ENCODE results near the gene MMP15.

MMP15 gene

GRCh38 chr16:58034774-58035173 lies 9.2 kb downstream of the MMP15 start:
- in situ Hi-C loops (cut with MboI; ENCODE audit: low sequenced_read_pairs), result no loop called here

- in situ Hi-C loops (cut with MboI; ENCODE audit: low sequenced_read_pairs), result no loop called here
These were observed 10.0 kb downstream of the MMP15 start for GRCh38 chr16:58035356-58036170.

GRCh38 chr16:58036943-58037342 lies 11.4 kb downstream of the MMP15 start:
- in situ Hi-C loops (cut with MboI; ENCODE audit: low sequenced_read_pairs), result no loop called here

- in situ Hi-C loops (cut with MboI; ENCODE audit: low sequenced_read_pairs), result no loop called here
These were observed 12.0 kb downstream of the MMP15 start for GRCh38 chr16:58037365-58038057.

GRCh38 chr16:58038219-58038641 lies 12.7 kb downstream of the MMP15 start:
- in situ Hi-C loops (cut with MboI; ENCODE audit: low sequenced_read_pairs), result no loop called here

GRCh38 chr16:58039829-58040495 lies 14.4 kb downstream of the MMP15 start:
- in situ Hi-C loops (cut with MboI; ENCODE audit: low sequenced_read_pairs), result no loop called here

GRCh38 chr16:58040496-58040846 lies 14.9 kb downstream of the MMP15 start:
- in situ Hi-C loops (cut with MboI; ENCODE audit: low sequenced_read_pairs), result no loop called here

GRCh38 chr16:58040945-58041627 lies 15.5 kb downstream of the MMP15 start:
- in situ Hi-C loops (cut with MboI; ENCODE audit: low sequenced_read_pairs), result no loop called here

GRCh38 chr16:58041628-58041955 lies 16.0 kb downstream of the MMP15 start:
- in situ Hi-C loops (cut with MboI; ENCODE audit: low sequenced_read_pairs), result no loop called here

- in situ Hi-C loops (cut with MboI; ENCODE audit: low sequenced_read_pairs), result no loop called here
These were observed 16.7 kb downstream of the MMP15 start for GRCh38 chr16:58042001-58042885.

GRCh38 chr16:58042886-58043515 lies 17.4 kb downstream of the MMP15 start:
- in situ Hi-C loops (cut with MboI; ENCODE audit: low sequenced_read_pairs), result no loop called here

GRCh38 chr16:58043571-58044155 lies 18.1 kb downstream of the MMP15 start:
- in situ Hi-C loops (cut with MboI; ENCODE audit: low sequenced_read_pairs), result no loop called here

GRCh38 chr16:58044266-58045019 lies 18.9 kb downstream of the MMP15 start:
- in situ Hi-C loops (cut with MboI; ENCODE audit: low sequenced_read_pairs), result no loop called here

GRCh38 chr16:58045096-58045495 lies 19.5 kb downstream of the MMP15 start:
- in situ Hi-C loops (cut with MboI; ENCODE audit: low sequenced_read_pairs), result no loop called here

- in situ Hi-C loops (cut with MboI; ENCODE audit: low sequenced_read_pairs), result no loop called here
These were observed 20.7 kb downstream of the MMP15 start for GRCh38 chr16:58046054-58046881.

- in situ Hi-C loops (cut with MboI; ENCODE audit: low sequenced_read_pairs), result no loop called here
These were observed 21.4 kb downstream of the MMP15 start for GRCh38 chr16:58046936-58047335.

GRCh38 chr16:58047557-58048348 lies 22.2 kb downstream of the MMP15 start:
- in situ Hi-C loops (cut with MboI; ENCODE audit: low sequenced_read_pairs), result no loop called here
